ENCODE measurements around the gene JPH3.

JPH3 gene

DNA sequence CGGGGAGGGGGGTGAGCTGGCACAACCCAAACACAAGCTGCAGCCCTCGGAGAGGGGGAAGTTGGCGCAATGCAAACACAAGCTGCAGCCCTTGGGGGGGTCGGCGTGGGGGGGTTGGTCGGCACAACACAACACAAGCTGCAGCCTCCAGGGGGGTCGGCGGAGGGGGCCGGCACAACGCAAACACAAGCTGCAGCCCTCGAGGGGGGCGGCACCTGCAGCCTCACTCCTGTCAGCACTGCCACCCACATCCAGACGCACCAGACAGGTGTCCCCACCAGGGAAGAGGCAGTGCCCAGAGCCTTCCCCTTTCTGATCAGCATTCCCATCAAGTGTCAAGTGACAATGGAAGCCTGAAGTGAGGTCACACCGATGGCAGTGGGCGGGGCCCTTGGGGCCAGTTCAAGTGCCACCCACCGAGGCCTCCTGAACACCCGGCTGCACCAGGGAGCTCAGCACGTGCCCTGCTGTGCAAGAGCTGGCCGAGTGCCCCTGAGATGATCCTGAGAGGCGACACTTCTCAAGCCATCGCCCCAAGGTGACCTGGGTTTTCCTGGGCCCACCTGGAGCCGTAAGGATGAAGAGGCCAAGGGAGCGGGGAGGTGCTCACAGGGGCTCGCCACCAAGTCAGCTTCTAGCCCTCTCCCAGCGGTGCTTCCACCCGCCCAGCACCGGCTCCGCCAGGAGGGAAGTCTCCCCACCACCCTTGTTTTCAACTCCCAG, 104.1 kb downstream of the JPH3 start:
- TF ChIP-seq, protein P1, sequence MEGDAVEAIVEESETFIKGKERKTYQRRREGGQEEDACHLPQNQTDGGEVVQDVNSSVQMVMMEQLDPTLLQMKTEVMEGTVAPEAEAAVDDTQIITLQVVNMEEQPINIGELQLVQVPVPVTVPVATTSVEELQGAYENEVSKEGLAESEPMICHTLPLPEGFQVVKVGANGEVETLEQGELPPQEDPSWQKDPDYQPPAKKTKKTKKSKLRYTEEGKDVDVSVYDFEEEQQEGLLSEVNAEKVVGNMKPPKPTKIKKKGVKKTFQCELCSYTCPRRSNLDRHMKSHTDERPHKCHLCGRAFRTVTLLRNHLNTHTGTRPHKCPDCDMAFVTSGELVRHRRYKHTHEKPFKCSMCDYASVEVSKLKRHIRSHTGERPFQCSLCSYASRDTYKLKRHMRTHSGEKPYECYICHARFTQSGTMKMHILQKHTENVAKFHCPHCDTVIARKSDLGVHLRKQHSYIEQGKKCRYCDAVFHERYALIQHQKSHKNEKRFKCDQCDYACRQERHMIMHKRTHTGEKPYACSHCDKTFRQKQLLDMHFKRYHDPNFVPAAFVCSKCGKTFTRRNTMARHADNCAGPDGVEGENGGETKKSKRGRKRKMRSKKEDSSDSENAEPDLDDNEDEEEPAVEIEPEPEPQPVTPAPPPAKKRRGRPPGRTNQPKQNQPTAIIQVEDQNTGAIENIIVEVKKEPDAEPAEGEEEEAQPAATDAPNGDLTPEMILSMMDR (IDR thresholded peaks at IDR 0.05; ENCODE audit: insufficient read depth, missing control alignments) = no peak
- DNase-seq (ENCODE audit: insufficient read length, low spot score) (no peak), FAIRE-seq (no peak)

DNA sequence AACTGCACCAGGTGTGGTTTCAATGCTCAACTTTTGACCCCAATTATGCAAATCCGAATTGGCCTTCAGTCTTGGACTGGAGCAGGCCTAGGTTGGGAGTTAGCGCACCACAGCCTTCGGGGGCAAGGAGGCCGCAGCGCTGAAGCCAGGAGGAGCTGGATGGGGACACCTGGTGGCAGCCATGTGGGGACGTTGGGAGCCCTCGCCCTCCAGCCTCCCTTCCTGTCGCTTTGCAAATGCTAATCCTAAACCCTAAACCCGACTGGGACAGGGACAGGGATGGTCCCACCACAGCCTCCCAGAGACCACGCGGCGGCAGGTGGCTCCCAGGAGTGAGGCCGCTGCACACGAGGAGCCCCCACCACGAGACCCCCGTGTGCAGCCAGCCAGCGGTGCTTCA, 104.8 kb downstream of the JPH3 start:
- no peak for DNase-seq (ENCODE audit: insufficient read length, low spot score)

DNA sequence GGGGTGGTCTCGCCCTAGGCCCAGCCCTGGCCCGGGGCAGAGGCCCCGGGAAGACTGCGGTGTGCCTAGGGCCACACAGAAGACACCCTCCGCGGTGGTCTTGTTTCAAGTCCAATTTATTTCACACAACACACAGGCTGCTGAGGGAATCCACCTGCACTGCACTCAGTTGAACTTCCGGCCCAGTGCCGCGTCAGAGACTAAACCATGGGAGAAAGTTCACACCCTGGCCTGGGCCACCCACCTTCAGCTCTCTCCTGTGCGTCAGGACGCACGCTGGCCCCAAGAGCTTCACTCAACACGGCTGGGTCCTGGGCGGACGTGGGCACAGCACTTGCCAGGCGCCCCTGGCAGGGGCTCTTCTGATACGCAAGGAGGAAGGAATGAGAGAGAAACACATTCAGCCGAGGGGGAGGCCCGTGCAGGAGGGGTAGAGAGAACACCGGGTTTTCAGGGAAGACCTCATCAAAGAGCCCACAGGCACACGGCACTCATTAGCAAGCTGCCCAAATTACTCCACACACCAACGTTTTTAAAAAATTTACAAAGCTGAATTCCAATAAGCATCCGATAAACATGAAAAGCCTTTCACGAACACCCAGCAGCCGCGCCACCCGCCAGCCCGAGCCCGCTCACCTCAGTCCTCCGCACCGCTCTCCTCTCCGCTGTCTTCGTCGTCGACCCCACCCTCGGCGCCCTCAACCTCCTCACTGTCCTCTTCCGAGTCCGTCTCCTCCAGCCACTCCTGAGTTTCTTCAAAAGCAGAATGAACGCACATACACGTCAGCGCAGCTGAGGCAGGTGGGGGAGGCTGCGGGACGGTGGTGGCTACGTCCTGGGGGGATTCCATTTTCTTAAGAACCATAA, 105.6 kb downstream of the JPH3 start:
- TF ChIP-seq, protein P1 (IDR thresholded peaks at IDR 0.05; ENCODE audit: insufficient read depth, missing control alignments) = no peak
- no peak for DNase-seq (ENCODE audit: insufficient read length, low spot score)

More for the DNA sequence above, 104.8 kb downstream of the JPH3 start:
- TF ChIP-seq, protein P1 (IDR thresholded peaks at IDR 0.05; ENCODE audit: insufficient read depth, missing control alignments) = no peak
- FAIRE-seq = no peak

DNA sequence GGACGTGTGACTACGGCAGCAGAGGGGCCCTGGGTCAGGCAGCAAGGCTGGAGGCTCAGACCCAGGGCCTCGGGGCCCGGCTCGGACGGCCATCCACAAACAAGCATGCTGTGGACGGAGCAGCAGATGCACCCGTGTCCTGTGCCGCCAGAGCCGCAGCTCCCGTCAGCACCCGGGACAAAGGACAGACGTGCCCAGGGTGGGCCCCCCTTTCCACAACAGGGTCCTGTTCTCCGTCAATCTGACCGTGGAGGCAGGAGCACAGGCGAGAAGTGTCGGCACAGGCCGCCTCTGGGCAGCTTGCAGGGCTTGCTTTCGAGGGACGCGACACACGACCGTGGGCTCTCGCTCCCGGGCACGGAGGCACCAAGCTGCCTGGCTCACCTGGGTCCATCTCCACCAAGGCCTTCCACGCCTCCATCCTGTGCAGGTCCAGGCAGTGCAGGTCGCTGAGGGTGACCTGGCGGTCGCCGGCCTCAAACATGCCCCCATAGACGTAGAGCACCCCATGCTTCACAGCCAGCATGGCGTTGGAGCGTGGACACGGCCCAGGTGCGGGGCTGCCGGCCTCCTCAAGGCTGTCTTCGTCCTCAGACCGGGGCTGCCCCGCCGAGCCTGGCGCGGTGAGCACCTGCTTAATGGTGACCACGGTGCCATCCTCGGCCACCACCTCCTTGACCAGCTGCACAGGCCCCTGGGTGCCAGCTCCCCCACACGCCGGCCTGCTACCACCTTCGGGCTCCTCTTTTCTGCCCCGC, 106.8 kb downstream of the JPH3 start:
- FAIRE-seq (no peak), DNase-seq (ENCODE audit: insufficient read length, low spot score) (no peak)
- TF ChIP-seq, protein P1 (IDR thresholded peaks at IDR 0.05; ENCODE audit: insufficient read depth, missing control alignments) = no peak

More for the DNA sequence above, 105.6 kb downstream of the JPH3 start:
- FAIRE-seq = no peak

DNA sequence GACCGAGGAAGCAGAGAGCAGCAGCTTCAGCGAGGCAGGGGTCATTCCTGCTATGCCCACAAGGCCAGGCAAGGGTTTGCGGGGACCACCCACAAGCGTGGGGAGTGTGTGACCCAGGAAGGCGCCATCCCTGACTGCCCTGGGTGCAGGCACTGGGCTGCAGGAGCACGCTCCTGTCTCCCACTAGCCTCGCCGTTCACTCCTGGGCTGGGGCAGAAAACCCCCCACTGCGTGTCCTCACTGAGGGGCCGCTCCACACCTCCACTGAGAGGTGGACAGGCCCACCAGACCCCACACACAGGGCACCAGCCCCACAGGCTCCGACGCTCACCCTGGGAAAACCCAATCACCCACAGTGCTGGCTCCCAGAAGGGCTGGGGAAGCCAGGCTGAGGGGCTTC, 107.4 kb downstream of the JPH3 start:
- DNase-seq (ENCODE audit: insufficient read length, low spot score) (no peak), FAIRE-seq (no peak)
- TF ChIP-seq, protein P1 (IDR thresholded peaks at IDR 0.05; ENCODE audit: insufficient read depth, missing control alignments) = no peak

DNA sequence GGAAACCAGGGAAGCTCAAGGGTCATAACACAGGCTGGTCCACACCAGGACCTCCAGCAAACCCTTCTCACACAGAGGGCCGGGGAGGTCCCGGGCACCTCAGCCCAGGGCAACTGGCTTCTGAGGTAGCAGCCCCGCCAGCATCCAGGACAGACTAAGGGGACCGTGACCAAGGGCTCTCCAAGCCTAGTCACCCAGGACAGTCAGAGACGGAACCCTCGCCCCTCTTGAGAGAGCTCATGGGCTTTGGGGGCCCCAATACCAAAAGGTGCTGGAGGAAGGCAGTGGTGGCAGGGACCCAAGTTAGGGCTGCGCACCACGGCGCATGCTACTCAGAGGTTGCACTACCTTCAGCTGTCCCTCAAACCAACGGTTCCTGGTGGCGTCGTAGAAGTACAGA, 108.6 kb downstream of the JPH3 start:
- FAIRE-seq = no peak

More for the DNA sequence above, 108.6 kb downstream of the JPH3 start:
- TF ChIP-seq, protein P1 (IDR thresholded peaks at IDR 0.05; ENCODE audit: insufficient read depth, missing control alignments) = no peak
- no peak for DNase-seq (ENCODE audit: insufficient read length, low spot score)

Measured in D721Med (cell line).